HL-60/S4 treated with retinoic acid at 250 ng/mL for 4 days and 3 days (cell line): ENCODE results near the gene KCNQ2.

Source experiments
- in situ Hi-C: fragments of 300-500 bp; cut with MboI; formaldehyde crosslinking; loops from 2 replicates; pipeline ENCODE4 v1.7.0; 2022; ENCODE audit warnings: low sequenced_read_pairs

KCNQ2 gene

DNA sequence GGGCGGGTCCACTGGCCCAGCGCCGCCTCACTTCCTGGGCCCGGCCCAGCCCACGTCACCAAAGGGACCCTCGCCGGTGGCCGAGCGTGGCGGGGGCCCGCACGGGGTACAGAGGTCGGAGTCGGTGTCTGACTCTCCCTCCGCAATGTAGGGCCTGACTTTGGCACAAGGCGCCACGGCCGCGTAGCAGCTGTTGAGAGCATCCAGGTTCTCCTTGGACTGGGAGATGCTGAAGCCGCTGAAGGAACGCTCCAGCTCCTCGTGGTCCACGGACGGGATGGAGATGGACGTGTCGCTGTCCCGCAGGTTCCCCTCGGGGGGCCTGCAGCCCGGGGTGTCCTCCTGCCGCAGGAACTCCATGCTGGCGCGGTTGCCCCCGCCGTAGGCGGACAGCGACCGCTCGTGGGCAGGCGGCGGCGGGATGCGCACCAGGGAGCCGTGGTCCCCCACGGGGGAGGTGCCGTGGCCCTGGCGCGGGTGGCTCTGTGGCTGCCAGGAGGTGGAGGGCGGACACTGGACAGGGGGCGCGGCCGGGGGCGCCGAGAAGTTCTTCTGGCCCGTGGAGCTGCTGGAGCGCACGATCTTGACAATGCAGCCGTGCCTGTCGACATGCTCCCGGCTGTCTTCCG, 65.7 kb downstream of the KCNQ2 start:
- in situ Hi-C loops, result no loop called here

- in situ Hi-C loops, result no loop called here
Measured at GRCh38 chr20:63406011-63406410, 66.4 kb downstream of the KCNQ2 start.

- in situ Hi-C loops, result no loop called here
Measured at GRCh38 chr20:63405102-63405730, 67.2 kb downstream of the KCNQ2 start.

GRCh38 chr20:63404129-63405085, 68.0 kb downstream of the KCNQ2 start:
- in situ Hi-C loops, result no loop called here

DNA sequence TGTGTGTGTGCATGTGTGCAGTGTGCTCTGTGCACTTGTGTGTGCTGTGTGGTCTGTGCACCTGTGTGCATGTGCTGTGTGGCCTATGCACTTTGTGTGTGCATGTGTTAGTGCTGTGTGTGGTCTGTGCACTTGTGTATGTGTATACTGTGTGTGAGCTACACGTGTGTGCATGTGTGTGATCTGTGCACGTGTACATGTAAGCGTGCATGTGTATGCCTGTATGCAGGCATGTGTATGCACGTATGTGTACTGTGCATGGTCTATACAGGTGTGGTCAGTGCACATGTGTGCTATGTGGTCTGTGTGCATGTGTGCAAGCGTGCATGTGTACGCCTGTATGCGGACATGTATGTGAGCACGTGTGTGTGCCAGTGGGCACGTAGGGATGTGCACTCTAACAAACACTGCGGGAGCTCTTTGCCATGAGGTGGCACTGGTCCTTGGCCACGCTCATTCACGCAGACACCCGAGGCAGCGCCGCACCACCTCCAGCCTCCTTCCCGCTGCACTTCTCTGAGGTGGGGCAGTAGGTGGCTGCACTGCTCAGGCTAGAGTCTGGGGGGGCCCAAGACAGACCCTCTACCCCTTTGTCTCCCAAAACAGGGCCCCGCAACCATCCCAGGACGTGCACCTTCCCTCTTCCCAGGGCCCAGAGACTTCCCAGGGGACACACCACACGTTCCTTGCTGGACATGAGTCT, 68.9 kb downstream of the KCNQ2 start:
- in situ Hi-C loops, result no loop called here

- in situ Hi-C loops, result no loop called here
Measured at GRCh38 chr20:63402860-63403220, 69.6 kb downstream of the KCNQ2 start.

DNA sequence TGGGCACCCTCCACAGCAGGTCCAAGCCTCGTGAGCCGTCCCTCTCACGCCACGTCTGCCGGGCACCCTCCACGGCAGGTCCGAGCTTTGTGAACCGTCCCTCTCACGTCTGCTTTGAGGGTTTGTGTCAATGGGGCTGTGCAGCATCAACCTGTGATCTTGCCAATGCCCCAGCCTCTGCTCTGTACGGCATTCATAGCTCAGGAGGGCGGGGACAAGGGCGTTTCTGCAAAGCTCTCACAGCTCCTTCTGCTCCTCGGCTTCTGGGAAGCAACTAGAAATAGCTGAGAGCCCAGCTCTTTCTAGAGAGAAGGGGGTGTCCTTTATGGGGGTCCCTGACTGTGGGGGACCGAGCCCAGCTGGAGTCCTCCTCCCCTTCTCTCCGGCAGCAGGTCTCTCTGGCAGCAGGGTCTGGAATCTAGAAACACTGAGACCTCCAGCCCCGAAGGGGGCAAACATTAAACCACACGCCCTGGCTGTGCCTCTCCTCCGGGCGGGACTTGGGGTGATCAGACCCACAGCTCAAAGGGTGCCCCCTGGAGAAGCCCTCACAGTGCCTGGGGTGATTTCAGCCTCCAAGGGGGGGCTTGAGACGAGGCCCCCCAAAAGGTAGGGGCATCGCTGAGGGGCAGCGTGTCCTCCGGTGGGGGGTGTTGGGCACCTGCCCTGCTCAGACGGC, 70.1 kb downstream of the KCNQ2 start:
- in situ Hi-C loops, result no loop called here

- in situ Hi-C loops, result no loop called here
Measured at GRCh38 chr20:63401384-63402110, 70.9 kb downstream of the KCNQ2 start.

GRCh38 chr20:63400486-63401210, 71.8 kb downstream of the KCNQ2 start:
- in situ Hi-C loops, result no loop called here

DNA sequence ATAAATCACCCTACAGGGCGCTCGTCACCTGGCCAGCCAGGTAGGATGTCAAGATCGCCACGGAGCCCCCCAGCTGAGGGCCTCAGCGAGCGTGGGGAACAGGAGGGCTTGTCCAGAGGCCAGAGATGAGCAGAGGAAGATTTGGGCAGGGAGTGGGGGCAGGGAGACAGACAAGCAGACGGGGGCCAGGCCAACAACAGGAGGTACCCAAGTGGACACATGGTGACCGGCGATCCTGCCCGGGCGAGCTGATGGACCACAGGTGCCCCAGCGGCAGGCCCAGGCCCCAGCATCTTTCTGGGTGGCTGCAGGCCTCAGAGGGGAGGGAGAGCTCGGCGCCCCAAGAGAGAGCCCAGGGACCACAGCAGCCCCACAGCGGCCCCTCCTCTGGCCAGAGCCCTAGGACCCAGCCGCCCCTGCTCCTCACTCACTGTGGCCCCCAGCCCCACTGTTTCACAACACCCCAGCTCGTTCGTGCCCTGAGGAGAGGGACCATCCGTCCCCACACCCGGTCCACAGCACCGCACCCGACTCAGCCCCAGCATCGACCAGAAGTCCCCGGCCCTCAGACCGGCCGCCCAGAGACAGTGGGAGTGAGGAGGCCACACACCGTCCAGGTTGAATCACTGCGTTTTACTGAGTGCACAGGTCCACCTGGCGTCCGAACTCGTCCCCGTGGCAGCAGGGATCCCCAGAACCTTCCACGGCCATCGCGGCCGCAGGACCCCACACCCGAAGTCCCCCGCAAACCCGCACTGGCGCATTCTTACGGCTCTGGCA, 72.7 kb downstream of the KCNQ2 start:
- in situ Hi-C loops, result no loop called here

DNA sequence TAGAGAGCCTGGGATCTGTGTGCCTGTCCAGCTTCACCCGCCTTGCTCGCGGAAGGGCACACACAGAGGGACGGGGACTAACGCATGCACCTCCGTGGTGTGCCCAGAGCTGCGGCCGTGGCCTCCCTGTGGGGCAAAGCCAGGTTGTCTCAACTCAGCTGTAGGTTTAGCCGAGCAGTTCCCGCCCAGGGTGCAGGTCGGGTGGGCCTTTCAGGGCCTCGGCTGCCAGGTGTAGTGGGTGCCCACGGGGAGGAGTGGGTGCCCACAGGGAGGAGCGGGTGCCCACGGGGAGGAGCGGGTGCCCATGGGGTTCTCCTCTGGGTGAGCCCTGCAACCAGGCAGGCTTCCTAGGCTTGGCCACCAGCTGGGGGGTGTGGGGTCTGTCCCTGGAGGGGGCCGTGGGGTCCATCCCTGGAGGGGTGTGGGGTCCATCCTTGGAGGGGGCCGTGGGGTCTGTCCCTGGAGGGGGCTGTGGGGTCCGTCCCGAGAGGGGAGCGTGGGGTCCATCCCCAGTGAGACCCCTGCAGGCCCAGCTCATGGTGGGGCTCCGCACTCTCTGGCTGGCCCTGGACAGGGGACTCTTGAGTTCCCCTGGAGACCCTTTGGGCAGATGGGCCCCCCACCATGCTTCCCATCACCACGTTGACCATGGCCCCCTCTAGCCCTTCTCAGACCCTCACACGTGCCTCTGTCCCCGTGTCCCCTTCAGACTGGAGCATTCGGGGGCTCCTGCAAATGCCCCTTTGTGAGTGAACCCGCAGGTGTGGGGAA, 73.5 kb downstream of the KCNQ2 start:
- in situ Hi-C loops, result no loop called here

- in situ Hi-C loops, result no loop called here
Measured at GRCh38 chr20:63397946-63398450, 74.5 kb downstream of the KCNQ2 start.

DNA sequence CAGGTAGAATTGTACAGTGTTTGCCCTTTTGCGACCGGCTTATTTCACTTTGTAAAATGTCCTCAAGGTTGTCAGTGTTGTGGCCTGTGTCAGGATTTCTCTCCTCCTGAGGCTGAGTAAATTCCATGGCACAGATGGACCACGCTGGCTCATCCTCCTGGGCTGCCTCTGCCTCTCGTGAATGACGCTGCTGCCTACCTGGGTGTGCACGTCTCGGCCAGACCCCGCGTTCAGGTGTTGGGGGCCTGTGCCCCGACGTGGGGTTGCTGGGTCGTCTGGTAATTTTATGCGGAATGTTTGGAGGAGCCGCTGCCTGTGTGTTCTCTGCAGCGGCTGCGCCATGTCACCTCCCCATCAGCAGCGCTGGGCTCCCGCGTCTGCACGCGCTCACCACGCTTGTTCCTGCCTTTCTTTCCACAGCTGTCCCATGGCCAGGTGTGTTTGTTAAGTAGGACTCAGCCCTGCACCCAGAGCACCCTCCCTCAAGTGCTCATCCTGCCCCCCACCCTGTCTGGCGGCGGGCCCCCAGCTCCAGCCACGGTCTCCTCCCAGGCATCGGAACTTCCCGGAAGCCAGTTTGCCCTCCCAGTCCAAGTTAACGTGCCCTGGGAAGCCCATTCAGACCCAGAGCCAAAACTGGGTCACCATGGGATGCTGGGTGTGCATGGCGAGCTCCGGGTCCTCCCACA, 75.2 kb downstream of the KCNQ2 start:
- in situ Hi-C loops, result no loop called here

- in situ Hi-C loops, result no loop called here
Measured at GRCh38 chr20:63396300-63396699, 76.2 kb downstream of the KCNQ2 start.

DNA sequence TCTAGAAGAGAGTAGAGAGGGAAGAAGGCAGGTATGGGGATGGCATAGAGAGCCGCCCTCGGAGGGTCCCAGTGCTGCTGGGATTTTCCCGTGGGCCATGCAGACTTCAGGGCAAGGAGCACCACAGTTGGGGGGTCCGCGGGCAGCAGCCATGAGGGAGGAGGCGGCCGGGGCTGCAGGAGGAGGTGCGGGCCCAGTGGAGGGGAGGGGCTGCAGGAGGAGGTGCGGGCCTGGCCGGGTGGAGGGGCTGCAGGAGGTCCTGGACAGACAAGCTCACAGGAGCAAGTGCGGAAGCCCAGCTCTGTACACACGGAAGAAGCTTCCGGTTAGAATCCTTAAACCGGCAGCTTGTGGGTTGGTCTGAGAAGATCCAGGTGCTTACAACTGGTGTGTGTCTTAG, 76.7 kb downstream of the KCNQ2 start:
- in situ Hi-C loops, result no loop called here

DNA sequence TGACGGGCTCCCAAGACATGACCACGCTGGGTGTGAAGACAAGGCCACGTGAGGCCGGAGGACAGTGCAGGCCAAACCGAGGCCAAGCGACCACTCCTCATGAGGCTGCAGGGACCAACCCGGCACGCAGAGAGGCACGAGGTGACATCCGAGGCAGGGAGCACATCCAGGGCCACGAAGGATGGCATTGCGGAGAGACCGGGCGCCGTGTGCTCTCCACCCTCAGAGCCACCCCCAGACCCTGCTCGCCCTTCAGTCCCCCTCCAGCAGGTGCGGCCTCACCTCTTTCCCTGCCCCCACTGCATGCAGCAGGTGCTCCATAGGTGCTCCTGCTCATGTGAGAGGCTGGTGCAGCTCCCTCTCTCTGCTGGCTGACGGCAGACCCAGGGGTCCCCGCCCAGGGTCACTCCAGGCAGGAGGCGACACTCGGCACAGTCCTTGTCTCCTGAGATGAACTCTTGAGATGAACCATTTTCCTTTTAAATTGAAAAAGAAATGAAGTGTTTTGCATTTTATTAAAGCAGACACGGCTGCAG, 77.5 kb downstream of the KCNQ2 start:
- in situ Hi-C loops, result no loop called here
